ENCODE data around the gene VWA7. TPM values are rescaled to one million over a fixed set of nuclear protein-coding genes. Genes with fewer than 3 reads are reported as not detected.

Gene VWA7
- total RNA-seq, 1 donor from 2014 or later, result 0.54 TPM

DNA sequence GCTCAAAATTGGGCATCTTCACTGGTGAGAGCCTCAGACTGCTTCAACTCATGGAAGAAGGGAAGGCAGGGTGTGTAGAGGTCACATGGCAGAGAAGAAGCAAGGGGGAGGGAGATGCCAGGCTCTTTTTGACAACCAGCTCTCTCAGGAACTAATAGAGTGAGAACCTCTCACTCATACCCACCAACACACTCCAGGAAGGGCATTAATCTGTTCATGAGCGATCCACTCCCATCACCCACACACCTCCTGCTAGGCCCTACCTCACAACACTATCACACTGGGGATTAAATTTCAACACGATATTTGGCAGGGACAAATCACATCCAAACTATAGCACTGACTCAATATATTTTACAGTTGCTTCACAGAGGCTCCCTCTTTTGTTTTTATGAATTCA, 35.3 kb downstream of the VWA7 start:
- no peak for FAIRE-seq
- DNase-seq (ENCODE audit: low read depth), result no peak
- no peaks in the 10 kb centered on the region for H3K36me3 ChIP-seq (ENCODE audit: insufficient read depth, low read length)
- Mint-ChIP-seq H3K27me3 (ENCODE audit: low read depth, unreplicated experiment) (no peaks in the 10 kb centered on the region), H3K36me3 (ENCODE audit: low read depth, unreplicated experiment) (peaks cover 10% of the 10 kb centered on the region), H3K4me1 (ENCODE audit: low read depth, unreplicated experiment) (peaks cover 28% of the 10 kb centered on the region), H3K27ac (ENCODE audit: unreplicated experiment) (no peak overlapping the region), H3K9me3 (ENCODE audit: unreplicated experiment) (no peaks in the 10 kb centered on the region), H3K4me3 (ENCODE audit: unreplicated experiment) (peak overlapping the region; percentile 47)
- peaks cover 24% of the 10 kb centered on the region for H3K4me1 ChIP-seq (ENCODE audit: insufficient read depth, low read length)
- H3K9me3 ChIP-seq (ENCODE audit: insufficient read depth, low read depth, low read length), result no peaks in the 10 kb centered on the region
- H4K20me1 ChIP-seq (ENCODE audit: insufficient read depth, low read length), result no peaks in the 10 kb centered on the region
- no peak overlapping the region for H3K4me3 ChIP-seq (ENCODE audit: insufficient read depth, low read depth, low read length)
- no peaks in the 10 kb centered on the region for H3K27me3 ChIP-seq (ENCODE audit: insufficient read depth, low read length)
- H3K79me2 ChIP-seq (ENCODE audit: insufficient read depth, low read length), result peaks cover 7% of the 10 kb centered on the region
- H3K4me2 ChIP-seq (ENCODE audit: low read length), result no peak overlapping the region
- no peak overlapping the region for H3K27ac ChIP-seq (ENCODE audit: low read depth, low read length)
- no peak overlapping the region for H3K9ac ChIP-seq (ENCODE audit: low read length)
- no peak overlapping the region for H2AFZ ChIP-seq (ENCODE audit: low read depth, low read length)
- TF ChIP-seq, protein P1, sequence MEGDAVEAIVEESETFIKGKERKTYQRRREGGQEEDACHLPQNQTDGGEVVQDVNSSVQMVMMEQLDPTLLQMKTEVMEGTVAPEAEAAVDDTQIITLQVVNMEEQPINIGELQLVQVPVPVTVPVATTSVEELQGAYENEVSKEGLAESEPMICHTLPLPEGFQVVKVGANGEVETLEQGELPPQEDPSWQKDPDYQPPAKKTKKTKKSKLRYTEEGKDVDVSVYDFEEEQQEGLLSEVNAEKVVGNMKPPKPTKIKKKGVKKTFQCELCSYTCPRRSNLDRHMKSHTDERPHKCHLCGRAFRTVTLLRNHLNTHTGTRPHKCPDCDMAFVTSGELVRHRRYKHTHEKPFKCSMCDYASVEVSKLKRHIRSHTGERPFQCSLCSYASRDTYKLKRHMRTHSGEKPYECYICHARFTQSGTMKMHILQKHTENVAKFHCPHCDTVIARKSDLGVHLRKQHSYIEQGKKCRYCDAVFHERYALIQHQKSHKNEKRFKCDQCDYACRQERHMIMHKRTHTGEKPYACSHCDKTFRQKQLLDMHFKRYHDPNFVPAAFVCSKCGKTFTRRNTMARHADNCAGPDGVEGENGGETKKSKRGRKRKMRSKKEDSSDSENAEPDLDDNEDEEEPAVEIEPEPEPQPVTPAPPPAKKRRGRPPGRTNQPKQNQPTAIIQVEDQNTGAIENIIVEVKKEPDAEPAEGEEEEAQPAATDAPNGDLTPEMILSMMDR (IDR thresholded peaks at IDR 0.05; ENCODE audit: insufficient read depth, low read depth, low read length), result no peak
- no peak for TF ChIP-seq EZH2 (IDR thresholded peaks at IDR 0.05; ENCODE audit: insufficient read depth, low read length)

DNA sequence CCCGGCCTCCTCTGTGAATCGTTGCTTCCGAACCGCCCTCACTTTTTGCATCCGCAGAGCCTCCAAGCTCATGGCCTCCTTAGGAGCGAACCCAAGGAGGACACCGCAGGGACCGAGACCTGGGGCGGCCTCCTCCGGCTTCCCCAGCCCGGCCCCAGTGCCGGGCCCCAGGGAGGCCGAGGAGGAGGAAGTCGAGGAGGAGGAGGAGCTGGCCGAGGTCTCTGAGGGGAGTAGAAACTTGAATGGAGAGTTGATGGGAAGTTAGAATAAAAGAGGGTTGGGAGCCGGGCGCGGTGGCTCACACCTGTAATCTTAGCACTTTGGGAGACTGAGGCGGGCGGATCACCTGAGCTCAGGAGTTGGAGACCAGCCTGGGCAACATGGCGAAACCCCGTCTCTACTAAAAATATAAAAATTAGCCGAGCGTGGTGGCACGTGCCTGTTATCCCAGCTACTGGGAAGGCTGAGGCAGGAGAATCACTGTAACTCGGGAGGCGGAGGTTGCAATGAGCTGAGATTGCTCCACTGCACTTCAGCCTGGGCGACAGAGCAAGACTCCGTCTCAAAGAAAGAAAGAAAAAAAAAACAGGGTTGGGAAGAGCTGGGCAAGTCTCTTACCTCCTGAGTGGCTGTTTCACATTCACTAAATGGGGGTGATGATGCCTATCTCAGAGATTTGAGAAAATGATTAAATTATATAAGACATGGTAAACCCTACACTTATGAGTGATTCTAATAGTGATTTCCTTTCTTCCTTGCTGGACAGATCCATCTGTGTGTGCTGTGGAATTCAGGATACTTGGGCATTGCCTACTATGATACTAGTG, 36.5 kb downstream of the VWA7 start:
- Mint-ChIP-seq H3K27me3 (ENCODE audit: low read depth, unreplicated experiment) (no peaks in the 10 kb centered on the region), H3K4me1 (ENCODE audit: low read depth, unreplicated experiment) (peaks cover 32% of the 10 kb centered on the region)
- peak overlapping the region; percentile 65 for H3K27ac ChIP-seq (ENCODE audit: low read depth, low read length)

More for the DNA sequence above, 36.5 kb downstream of the VWA7 start:
- no peaks in the 10 kb centered on the region for H3K9me3 Mint-ChIP-seq (ENCODE audit: unreplicated experiment)
- Histone ChIP-seq H3K4me2 (ENCODE audit: low read length) (peak overlapping the region; percentile 96), H4K20me1 (ENCODE audit: insufficient read depth, low read length) (no peaks in the 10 kb centered on the region), H3K9ac (ENCODE audit: low read length) (peak overlapping the region; percentile 80), H3K79me2 (ENCODE audit: insufficient read depth, low read length) (peaks cover 19% of the 10 kb centered on the region), H3K9me3 (ENCODE audit: insufficient read depth, low read depth, low read length) (no peaks in the 10 kb centered on the region), H3K27me3 (ENCODE audit: insufficient read depth, low read length) (no peaks in the 10 kb centered on the region), H2AFZ (ENCODE audit: low read depth, low read length) (peak overlapping the region; percentile 83), H3K4me3 (ENCODE audit: insufficient read depth, low read depth, low read length) (peak overlapping the region; percentile 75), H3K36me3 (ENCODE audit: insufficient read depth, low read length) (no peaks in the 10 kb centered on the region), H3K4me1 (ENCODE audit: insufficient read depth, low read length) (peaks cover 27% of the 10 kb centered on the region)
- DNase-seq (ENCODE audit: low read depth) (no peak), FAIRE-seq (no peak)
- no peak overlapping the region for H3K27ac Mint-ChIP-seq (ENCODE audit: unreplicated experiment)
- H3K36me3 Mint-ChIP-seq (ENCODE audit: low read depth, unreplicated experiment), result peaks cover 10% of the 10 kb centered on the region
- peak overlapping the region; percentile 94 for H3K4me3 Mint-ChIP-seq (ENCODE audit: unreplicated experiment)
- no peak for TF ChIP-seq EZH2 (IDR thresholded peaks at IDR 0.05; ENCODE audit: insufficient read depth, low read length)
- TF ChIP-seq, protein P1 (IDR thresholded peaks at IDR 0.05; ENCODE audit: insufficient read depth, low read depth, low read length), result no peak
